LoVo (cell line): ENCODE data around the gene CCL23.
"Not testable (repeated sequence)": the region's sequence is repeated elsewhere in the genome, so short reads cannot be mapped to it uniquely, and the experiment has no call there.

Experiments
- DNase-seq: peaks from one replicate; pipeline ENCODE4 v3.0.0-alpha.2; 2016; ENCODE audit warnings: low spot score

The CCL23 gene

DNA sequence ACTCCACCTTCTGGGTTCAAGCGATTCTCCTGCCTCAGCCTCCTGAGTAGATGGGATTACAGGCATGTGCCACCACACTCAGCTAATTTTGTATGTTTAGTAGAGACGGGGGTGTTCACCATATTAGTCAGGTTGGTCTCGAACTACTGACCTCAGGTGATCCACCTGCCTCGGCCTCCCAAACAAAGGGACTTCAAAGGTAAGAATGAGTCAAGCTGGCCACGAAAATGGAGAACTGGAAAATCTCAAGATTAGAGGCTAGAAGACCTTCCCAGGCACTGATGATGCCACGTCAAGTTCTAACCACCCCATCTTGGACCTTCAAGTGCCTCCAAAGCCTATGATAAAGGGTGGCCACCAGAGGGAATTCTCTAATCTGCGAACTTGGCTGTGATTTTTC, 15.1 kb downstream of the CCL23 start:
- no peak for DNase-seq

DNA sequence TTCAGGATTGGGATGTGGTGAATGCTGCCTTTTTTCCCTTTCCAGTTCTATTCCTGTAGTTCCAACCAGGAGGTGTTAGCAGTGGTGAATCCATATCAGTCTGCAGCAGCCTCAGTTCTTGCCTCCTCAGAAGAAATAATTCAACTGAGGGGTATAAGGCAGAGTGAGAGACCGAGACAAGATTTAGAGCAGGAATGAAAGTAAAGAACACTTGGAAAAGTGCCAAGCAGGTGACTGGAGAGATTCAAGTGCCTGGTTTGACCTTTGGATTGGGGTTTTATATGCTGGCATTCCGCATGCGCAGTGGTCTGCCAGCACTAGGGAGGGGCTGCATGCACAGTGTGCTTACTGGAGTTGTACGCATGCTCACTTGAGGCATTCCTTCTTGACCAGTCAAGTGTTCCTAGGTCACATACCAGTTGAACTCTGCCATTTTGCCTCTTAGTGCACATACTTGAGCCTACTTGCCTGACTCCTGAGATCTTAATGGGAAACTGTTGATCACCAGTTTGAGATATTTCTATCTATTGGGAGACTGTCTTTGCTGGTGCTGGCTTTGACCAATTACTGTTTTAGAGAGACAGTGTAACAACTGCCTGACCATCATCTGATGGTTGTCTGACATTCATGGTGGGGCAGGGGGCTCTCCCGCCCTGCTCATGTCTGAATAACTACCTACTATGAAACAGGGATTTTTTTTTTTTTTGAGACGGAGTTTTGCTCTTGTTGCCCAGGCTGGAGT, 15.7 kb downstream of the CCL23 start:
- DNase-seq, result peak; percentile 92

DNA sequence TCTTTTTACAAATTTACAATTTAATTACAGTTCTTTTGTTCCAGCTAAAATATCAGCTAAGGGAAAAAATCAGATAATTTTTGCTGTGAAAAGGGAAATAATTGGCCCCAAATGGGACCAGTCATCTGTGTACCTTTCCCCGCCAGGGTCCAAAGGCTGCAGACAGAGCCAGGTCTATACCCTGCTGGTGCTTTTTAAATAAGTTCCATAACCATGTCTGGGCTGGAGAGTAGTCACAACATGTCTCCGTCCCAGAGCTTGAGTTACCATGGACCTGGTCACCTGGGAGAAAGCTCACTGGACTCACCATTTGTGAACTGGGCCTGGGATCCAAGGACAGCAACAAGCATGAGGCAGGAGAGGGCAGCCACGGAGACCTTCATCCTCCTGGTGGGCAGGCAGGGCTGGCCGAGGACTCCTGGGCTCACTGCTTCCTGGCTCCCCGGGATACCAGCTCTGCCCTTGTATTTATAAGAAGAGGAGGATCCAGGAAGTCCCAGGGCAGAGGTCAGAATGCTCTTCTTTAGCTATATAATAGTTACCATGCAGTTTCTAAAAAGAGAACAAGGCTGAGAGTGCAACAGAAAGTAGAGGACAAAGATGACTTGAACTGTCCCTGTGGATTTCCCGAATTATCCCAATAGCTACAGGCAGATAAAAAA, 16.5 kb downstream of the CCL23 start, which contains the start of gene CCL15:
Gene CCL15, minus strand, starts transcription at position 444 of the 662 bp plus-strand sequence. Its CDS starts 61 bp downstream, at position 383.
- DNase-seq, result peak; percentile 32

DNA sequence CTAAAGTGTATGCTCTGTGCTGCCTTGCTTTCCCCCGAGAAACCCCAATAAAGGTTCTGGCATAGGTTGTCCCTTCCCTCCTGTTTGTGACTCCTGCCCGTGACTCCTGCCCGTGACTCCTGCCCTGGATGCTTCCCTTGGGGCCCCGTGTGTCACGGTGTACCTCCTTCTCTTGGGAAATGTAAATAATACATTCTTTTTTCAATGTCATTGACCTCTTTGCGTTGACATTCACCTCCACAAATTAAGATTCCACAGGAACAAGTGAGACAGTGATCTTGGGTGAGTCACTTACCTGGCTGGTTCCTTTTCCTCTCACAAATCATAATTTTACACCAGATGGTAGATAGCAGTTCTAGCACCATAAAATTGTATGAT, 17.1 kb downstream of the CCL23 start:
- peak; percentile 7 for DNase-seq

DNA sequence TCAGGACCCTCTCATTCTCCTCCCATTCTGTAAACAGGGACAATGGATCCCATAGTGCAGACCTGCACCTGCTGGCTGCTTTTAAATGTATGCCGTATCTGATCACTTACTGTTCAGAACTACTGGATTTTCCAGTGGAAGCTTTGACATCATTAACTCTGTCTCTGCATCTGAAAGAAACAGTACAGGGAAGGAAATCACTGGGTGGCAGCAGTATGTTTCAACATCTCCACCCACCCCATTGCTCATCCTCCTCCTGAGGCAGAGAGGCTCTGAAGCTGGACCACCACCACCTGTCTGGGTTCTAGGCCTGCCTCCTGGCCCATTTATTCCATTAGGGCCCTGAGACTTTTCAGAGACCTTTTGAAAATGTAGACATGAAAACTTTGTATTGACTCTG, 19.0 kb downstream of the CCL23 start:
- DNase-seq, result no peak

DNA sequence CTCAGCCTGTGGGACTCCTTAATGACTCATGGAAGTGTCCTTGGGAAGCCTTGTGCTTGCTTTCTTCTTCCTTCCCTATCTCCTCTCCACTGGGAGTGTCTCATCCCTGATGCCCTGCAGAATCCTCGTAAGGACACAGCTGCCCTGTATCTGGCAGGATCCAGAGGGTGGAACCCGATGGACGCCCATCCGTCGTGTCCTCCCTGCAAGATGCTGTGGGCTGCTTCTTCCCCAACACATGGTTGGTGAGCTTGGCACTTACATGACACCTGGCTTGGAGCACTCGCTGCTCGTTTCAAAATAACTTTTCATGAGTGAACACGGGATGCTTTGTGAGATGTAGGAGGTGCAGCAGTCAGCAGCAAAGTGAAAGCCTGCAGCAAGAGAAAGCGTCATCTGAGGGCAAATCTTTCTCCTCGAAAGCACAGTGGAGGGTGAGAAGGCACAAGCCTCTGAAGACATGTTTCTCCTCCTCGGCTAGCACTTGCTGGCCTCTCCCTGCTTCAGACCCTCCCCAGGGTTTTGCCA, 19.7 kb downstream of the CCL23 start:
- no peak for DNase-seq

DNA sequence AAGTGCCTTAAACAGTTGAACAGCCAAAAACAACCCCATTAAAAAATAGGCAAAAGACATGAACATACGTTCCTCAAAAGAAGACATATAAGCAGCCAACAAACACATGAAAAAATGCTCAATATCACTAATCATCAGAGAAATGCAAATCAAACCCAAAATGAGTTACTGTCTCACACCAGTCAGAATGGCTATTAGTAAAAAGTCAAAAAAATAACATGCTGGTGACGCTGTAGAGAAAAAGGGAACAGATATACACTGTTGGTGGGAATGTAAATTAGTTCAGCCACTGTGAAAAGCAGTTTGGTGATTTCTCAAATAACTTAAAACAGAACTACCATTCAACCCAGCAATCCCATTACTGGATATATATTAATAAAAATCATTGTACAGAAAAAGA, 22.4 kb downstream of the CCL23 start:
- not testable (repeated sequence) for DNase-seq

DNA sequence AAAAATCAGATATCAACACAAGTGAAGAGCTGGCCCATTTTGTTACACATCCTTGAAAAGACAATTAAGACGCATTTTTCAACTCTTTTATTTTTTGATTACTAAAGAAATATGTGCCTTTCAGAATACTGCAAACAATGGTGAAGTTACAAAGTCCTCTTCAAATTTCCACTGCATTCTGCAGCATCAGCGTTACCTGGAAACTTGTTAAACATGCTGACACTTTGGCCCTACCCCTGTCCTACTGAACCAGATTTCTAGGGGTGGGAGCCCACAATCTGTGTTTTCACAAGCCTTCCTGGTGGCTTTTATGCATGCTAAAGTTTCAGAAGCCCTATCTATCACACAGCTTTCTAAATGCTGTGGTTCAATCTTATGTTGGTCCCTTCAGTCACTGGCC, 26.7 kb downstream of the CCL23 start:
- no peak for DNase-seq

DNA sequence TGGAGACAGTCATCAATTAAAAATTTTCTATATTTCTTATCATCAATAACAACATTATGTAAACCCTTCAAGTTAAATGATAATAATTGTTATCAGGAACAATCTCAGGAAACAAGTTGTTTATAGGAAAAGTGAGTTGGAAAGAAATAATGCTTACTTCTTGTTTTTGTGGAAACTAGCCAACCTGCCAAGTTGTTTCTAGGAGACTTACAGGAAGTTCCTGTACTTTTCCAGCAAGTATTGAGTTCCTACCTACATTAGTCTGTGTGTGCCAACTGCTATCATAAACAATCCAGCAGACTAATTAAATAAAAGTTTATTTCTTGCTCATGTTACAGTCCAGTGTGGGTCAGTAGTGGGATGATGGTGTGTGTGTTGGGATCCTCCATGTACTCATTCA, 29.6 kb downstream of the CCL23 start:
- no peak for DNase-seq

DNA sequence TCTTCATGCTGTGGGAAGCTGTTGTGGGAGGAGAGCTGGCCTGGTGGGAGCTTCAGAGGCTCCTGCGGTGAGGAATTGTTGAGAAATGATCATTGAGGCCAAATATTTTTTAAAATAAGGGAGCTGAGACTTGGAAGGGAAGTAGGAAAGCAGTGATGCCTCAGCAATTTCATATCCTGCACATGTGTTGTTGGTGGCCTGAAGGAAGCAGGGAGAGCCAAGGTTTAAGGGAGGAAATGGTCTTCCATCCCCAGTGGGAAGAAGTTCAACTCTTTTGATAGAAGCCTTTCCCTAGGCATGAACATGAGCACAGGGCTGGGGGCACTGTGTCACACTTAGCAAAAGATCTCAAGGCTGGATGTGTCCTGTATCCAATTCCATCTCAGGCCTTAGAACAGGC, 31.1 kb downstream of the CCL23 start, which contains the start of gene CCL14:
Gene CCL14, minus strand, starts transcription at position 87 of the 400 bp plus-strand sequence. Its CDS starts 80 bp downstream, at position 7.
- DNase-seq, result no peak

DNA sequence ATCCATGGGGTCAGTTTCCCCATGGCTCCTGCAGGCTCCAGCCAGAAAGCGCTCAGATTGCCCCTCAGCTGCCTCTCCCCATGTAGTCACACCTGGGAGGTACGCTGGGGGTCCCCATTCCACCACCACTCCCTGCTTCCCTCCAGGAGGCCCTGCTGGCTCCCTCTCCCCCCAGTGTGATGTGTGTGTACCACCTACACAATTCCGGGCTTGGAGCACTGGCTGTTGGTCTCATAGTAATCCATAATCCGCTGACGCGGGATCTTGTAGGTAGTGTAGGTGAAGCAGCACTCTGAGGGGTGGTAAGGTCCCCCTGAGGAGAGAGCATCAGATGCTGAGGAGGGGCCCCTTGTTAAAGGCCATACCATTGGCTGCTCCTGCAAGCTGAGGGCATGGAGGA, 33.6 kb downstream of the CCL23 start:
- no peak for DNase-seq

DNA sequence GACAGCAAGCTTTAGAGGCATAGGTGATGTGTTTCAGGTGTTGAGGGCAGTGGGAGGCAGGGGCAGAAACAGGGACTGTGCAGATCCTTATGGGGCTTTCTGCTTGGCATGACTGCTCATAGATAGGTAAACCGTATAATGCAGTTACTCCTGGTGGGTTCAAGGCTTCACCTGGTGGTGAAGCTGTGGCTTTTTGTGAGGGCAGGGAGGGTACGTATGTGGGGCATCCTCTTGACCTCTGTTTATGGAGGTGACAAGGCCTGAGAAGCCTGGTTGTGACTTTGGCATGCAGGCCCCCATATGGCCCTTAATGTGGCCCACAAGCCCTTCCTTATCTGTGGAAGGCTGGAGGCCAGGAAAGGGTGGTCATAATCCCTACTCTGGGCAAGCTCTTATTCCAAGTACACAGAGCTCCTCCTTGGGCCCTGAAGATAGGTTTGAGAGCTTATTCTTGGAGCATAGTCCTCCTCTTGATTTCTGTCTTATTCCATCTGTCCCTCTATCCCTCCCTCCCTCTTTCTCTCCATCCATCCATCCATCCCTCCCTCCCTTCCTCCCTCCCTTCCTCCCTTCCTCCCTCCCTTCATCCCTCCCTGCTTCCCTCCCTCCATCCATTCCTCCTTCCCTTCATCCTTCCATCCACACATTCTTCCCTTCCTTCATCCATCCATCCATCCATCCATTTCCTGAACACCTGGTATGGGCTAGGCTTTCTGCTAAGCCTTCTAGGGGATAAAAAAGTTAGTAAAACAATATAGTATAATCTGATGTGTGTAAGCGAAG, 35.2 kb downstream of the CCL23 start:
- no peak for DNase-seq

DNA sequence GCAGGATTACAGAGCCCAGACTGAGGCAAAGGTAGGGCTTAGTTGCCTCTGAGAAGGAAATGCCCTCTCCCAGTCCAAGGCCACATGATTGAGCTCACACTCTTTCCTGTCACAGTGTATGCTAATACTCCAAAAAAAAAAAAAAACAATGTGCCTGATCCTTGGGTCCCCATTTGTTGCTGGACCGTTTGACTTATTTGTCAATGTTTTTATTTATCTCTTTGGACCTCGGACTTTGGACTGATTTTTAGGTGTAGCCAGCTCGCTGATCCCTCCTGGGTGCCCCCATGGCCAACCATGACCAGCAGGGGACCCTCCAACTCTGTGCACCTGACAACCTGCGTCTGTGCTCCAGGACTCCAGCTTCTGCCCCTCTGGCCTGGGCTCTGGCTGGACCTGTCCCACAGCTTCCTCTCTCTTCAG, 35.9 kb downstream of the CCL23 start:
- no peak for DNase-seq

DNA sequence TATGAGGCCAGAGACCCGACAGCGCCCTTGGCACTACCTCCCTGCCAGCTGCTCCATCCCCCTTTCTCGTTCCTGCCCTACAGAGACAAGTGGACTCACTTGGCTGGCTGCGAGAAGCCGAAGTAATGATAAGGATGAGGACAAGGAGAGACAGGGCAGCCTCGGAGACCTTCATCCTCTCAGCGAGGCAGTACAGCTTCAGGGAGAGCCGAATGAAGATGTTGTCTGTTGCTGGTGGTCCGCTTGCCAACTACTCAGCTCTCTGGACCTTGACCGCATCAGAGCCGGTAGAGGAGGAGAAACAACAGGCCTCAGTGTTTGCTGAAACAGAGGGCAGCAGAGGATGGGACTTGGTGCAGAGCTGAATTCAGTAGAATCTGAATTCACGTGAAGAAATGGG, 36.5 kb downstream of the CCL23 start, which contains the start of gene CCL16:
Gene CCL16, minus strand, starts transcription at position 252 of the 400 bp plus-strand sequence. Its CDS starts 77 bp downstream, at position 175.
- no peak for DNase-seq

DNA sequence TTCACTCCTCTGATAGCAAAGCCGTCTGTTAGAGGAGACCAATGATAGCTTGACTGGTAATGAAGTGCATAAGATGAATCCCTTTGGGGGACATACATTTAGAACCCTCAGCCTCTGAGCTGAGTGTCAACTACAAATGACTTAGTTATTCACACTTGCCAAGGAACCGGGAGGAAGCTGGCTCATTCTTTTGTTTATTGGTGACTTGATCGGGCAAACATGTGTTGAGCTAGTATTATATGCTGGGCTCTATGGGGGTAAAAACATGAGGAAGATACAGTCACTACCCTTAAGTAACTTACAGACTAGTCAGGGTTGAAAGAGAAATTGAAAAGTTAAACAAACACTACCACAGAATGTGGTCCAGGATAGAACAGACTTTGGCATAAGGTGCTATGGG, 39.4 kb downstream of the CCL23 start:
- no peak for DNase-seq

DNA sequence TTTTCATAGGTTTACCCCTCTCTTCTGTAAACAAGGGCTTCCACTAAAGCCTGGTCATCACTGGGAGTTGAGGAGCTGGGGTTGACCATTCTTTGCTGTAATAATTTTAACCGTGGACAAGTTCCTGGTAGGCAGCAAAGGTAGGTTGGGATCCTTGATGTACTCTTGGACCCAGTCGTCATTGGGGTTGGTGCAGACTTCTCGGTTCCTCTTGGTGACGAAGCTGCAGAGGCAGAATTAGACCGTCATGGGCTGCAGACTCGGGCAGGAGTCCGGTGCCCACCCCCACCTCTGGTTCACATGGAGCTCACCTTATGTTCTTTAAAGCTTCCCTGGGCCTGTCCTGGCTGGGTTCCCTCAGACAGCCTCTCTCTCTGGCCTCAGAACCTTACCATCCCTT, 40.3 kb downstream of the CCL23 start:
- DNase-seq, result no peak

DNA sequence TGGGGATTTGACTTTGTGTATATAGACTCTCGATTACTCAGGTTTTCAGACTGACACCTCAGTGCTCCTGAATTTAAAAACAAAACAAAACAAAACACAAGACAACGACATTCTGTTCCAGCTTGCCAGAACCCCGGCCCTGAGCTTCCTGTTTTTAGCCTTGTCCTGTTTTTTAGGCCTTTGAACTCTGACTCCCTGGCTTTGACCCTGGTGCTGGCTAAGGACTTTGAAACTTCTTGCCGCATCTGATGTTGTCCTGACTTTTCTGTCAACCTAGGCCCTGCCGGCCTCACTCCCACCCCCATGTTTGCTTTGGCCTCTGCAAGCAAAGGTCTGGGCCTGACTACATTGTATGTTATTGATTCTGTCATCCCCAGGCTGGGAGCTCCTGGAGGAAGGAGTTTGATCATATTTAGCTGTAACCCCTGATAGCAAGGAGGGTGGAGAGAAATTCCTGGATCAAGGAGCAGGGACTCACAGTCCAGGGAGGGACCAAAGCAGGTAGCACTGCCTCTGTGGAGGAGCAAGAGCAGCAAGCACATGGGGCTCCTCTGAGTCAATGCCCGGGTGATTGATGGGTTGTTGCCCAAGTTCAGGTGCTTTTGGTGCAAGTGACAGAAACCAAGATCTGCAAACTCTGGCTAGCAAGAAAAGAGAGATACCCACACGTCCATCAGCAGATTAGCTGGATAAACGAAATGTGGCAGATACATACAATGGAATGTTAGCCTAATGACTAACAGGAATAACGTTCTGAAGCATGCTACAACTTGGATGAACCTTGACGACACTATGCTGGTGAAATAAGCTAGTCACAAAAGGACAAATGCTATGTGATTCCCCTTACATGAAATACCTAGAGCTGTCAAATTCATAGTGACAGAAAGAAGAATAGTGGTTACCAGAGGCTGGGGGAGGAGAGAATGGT, 44.2 kb downstream of the CCL23 start:
- DNase-seq, result no peak

DNA sequence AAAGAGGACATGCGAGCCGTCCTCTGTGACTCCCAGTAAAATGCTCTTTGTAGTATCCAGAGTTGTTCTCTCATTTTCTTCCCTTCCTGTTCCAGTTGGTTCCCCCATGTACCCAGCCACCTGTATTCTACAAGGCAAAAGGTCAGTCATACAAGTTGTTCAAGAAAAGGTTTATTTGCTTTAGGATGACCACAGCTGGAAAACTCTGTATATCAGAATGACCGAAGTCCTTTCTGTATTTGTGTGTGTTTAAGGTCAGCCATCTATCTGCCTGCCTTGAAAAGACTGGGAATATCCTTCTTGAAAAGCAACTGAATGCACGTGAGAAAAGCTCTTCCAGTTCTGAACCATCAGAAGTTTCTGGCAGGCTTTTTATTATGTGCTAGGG, 44.8 kb downstream of the CCL23 start:
- no peak for DNase-seq

DNA sequence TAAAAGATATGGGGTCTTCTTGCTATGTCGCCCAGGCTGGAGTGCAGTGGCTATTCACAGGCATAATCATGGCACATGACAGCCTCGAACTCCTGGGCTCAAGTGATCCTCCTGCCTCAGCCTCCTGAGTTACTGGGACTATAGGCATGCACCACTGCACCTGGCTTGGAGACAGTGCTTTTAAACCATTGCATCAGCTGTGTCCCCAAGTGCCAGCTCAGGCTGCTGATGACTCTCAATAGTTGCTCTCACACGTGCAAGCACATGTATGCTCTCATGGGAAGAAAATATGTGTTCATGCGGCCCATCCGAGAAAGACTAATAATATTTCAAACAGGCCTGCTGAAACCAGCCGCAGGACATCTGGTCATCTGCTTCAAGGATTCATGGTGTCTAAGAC, 45.2 kb downstream of the CCL23 start:
- DNase-seq, result no peak

DNA sequence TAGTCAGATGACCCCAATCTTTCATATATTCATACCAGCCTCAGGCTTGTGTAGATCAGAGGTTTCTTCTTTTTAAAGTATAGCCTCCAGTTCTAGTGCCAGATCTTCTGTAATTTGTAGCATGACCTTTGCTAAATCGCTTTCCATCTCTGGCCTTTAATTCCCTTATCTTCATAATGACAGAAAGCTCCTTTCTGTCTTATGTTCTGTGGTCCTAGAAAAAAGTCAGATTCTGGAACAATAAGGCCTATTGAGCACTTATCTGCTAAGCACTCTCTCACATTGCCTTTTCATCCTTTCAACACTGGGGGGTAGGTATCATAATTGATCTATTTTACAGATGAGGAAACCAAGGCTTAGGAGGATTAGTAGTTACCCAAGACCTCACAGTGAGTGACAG, 45.7 kb downstream of the CCL23 start:
- no peak for DNase-seq
